ENCODE data around the gene KCNMB2. TPM values are rescaled to one million over a fixed set of nuclear protein-coding genes. Genes with fewer than 3 reads are reported as not detected.

Gene KCNMB2
- polyA plus RNA-seq, 1 donor (not counting 4 experiments of a cell fraction or from before 2014, with no cell fraction given), result not detected

DNA sequence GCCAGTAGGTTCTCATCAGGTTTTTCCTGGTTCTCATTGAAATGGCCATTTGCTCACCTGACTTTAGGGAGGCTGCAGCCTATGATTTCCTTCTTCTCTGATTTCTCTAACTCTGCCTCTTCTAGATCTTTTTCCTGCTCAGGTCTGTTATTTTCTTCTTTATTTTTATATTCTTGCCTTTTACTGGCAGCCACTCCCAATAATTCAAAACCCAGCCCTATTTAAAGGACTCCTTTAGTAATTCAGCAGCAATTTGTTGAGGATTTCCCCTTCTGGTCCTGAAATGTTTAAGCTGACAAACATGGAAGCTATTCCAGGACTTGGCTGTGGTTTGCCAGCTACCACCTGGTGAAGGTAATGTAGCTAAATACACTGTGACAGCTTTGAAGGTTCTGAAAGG is 333.8 kb downstream of the KCNMB2 start:
- Histone ChIP-seq H4K20me1 (ENCODE audit: control insufficient read depth, extremely low read depth, insufficient read depth, low read length) (no peaks in the 10 kb centered on the region), H3K9ac (ENCODE audit: control insufficient read depth, extremely low read depth, insufficient read depth, low read length) (no peak overlapping the region), H3K79me2 (ENCODE audit: control insufficient read depth, insufficient read depth, low read length) (no peaks in the 10 kb centered on the region), H3K27me3 (ENCODE audit: control insufficient read depth, extremely low read depth, insufficient read depth, low read length) (no peaks in the 10 kb centered on the region), H2AFZ (ENCODE audit: control insufficient read depth, low read length) (no peak overlapping the region), H3K9me1 (ENCODE audit: control insufficient read depth, extremely low read depth, insufficient read depth, low read length) (no peaks in the 10 kb centered on the region), H3K4me1 (ENCODE audit: control insufficient read depth, extremely low read depth, insufficient read depth, low read length) (no peaks in the 10 kb centered on the region), H3K4me2 (ENCODE audit: control insufficient read depth, extremely low read depth, insufficient read depth, low read depth, low read length) (no peak overlapping the region), H3K9me3 (ENCODE audit: control insufficient read depth, low read depth, low read length) (no peaks in the 10 kb centered on the region), H3K4me3 (ENCODE audit: control insufficient read depth in 2 of 3, extremely low read depth in 1 of 3, insufficient read depth in 2 of 3, low read depth in 1 of 3, low read length in 3 of 3) (no peak overlapping the region), H3K36me3 (ENCODE audit: control insufficient read depth in 2 of 2, extremely low read depth in 1 of 2, insufficient read depth in 2 of 2, low read length in 2 of 2) (no peaks in the 10 kb centered on the region), H3K27ac (ENCODE audit: control insufficient read depth, insufficient read depth, low read length) (no peak overlapping the region)
- DNase-seq (ENCODE audit: low read depth, low spot score) (no peak), FAIRE-seq (no peak)
- TF ChIP-seq EZH2 (IDR thresholded peaks at IDR 0.05; ENCODE audit: low read length), result no peak
- TF ChIP-seq, protein P1, sequence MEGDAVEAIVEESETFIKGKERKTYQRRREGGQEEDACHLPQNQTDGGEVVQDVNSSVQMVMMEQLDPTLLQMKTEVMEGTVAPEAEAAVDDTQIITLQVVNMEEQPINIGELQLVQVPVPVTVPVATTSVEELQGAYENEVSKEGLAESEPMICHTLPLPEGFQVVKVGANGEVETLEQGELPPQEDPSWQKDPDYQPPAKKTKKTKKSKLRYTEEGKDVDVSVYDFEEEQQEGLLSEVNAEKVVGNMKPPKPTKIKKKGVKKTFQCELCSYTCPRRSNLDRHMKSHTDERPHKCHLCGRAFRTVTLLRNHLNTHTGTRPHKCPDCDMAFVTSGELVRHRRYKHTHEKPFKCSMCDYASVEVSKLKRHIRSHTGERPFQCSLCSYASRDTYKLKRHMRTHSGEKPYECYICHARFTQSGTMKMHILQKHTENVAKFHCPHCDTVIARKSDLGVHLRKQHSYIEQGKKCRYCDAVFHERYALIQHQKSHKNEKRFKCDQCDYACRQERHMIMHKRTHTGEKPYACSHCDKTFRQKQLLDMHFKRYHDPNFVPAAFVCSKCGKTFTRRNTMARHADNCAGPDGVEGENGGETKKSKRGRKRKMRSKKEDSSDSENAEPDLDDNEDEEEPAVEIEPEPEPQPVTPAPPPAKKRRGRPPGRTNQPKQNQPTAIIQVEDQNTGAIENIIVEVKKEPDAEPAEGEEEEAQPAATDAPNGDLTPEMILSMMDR (optimal IDR thresholded peaks at IDR 0.05 in 1 of 3, IDR thresholded peaks at IDR 0.05 in 1 of 3, conservative IDR thresholded peaks at IDR 0.05 in 1 of 3; ENCODE audit: extremely low read depth in 1 of 3, insufficient read depth in 2 of 3, low read length in 3 of 3), result no peak
- dilution Hi-C loops (cut with MboI; ENCODE audit: extremely low pct_ligation_motif_present, low sequenced_read_pairs), result no loop called here

- TF ChIP-seq, protein P1 (optimal IDR thresholded peaks at IDR 0.05 in 1 of 3, IDR thresholded peaks at IDR 0.05 in 1 of 3, conservative IDR thresholded peaks at IDR 0.05 in 1 of 3; ENCODE audit: extremely low read depth in 1 of 3, insufficient read depth in 2 of 3, low read length in 3 of 3), result no peak
- TF ChIP-seq EZH2 (IDR thresholded peaks at IDR 0.05; ENCODE audit: low read length), result no peak
- dilution Hi-C loops (cut with MboI; ENCODE audit: extremely low pct_ligation_motif_present, low sequenced_read_pairs), result no loop called here
- H2AFZ ChIP-seq (ENCODE audit: control insufficient read depth, low read length), result no peak overlapping the region
Measured at GRCh38 chr3:178875157-178875556, 338.9 kb downstream of the KCNMB2 start.

More at GRCh38 chr3:178875157-178875556, 338.9 kb downstream of the KCNMB2 start:
- Histone ChIP-seq H3K9ac (ENCODE audit: control insufficient read depth, extremely low read depth, insufficient read depth, low read length) (no peak overlapping the region), H3K36me3 (ENCODE audit: control insufficient read depth in 2 of 2, extremely low read depth in 1 of 2, insufficient read depth in 2 of 2, low read length in 2 of 2) (no peaks in the 10 kb centered on the region), H3K9me1 (ENCODE audit: control insufficient read depth, extremely low read depth, insufficient read depth, low read length) (no peaks in the 10 kb centered on the region), H3K27ac (ENCODE audit: control insufficient read depth, insufficient read depth, low read length) (no peak overlapping the region), H3K27me3 (ENCODE audit: control insufficient read depth, extremely low read depth, insufficient read depth, low read length) (no peaks in the 10 kb centered on the region), H3K9me3 (ENCODE audit: control insufficient read depth, low read depth, low read length) (no peaks in the 10 kb centered on the region), H3K4me2 (ENCODE audit: control insufficient read depth, extremely low read depth, insufficient read depth, low read depth, low read length) (no peak overlapping the region), H3K4me3 (ENCODE audit: control insufficient read depth in 2 of 3, extremely low read depth in 1 of 3, insufficient read depth in 2 of 3, low read depth in 1 of 3, low read length in 3 of 3) (no peak overlapping the region), H4K20me1 (ENCODE audit: control insufficient read depth, extremely low read depth, insufficient read depth, low read length) (no peaks in the 10 kb centered on the region), H3K79me2 (ENCODE audit: control insufficient read depth, insufficient read depth, low read length) (no peaks in the 10 kb centered on the region), H3K4me1 (ENCODE audit: control insufficient read depth, extremely low read depth, insufficient read depth, low read length) (no peaks in the 10 kb centered on the region)
- FAIRE-seq (no peak), DNase-seq (ENCODE audit: low read depth, low spot score) (no peak)

Data from keratinocyte (primary cell).